ENCODE measurements around the gene CEMIP. TPM values are rescaled to one million over a fixed set of nuclear protein-coding genes. Genes with fewer than 3 reads are reported as not detected.

The CEMIP gene
- total RNA-seq, 1 donor from 2014 or later: 3.7 TPM

- FAIRE-seq (no peak), DNase-seq (ENCODE audit: low spot score in 2 of 2) (peak; percentile 13 to 34)
Observed at GRCh38 chr15:80875568-80876347, 96.6 kb downstream of the CEMIP start.

GRCh38 chr15:80876348-80876674 is 97.1 kb downstream of the CEMIP start:
- FAIRE-seq (no peak), DNase-seq (ENCODE audit: low spot score in 2 of 2) (no peak)

GRCh38 chr15:80878242-80878866 is 99.2 kb downstream of the CEMIP start:
- DNase-seq (ENCODE audit: low spot score in 2 of 2) (no peak), FAIRE-seq (no peak)

- FAIRE-seq: no peak
Observed at GRCh38 chr15:80878867-80879250, 99.7 kb downstream of the CEMIP start.

GRCh38 chr15:80880086-80880485 is 100.9 kb downstream of the CEMIP start:
- no peak for DNase-seq (ENCODE audit: low spot score in 2 of 2)
- no peak for FAIRE-seq

More at GRCh38 chr15:80878867-80879250, 99.7 kb downstream of the CEMIP start:
- DNase-seq (ENCODE audit: low spot score in 2 of 2): no peak

GRCh38 chr15:80883641-80884040 is 104.5 kb downstream of the CEMIP start:
- DNase-seq (ENCODE audit: low spot score in 2 of 2): no peak
- FAIRE-seq: no peak

- FAIRE-seq: no peak
Observed at GRCh38 chr15:80885016-80885579, 105.9 kb downstream of the CEMIP start.

GRCh38 chr15:80887148-80887547 is 108.0 kb downstream of the CEMIP start:
- no peak for FAIRE-seq
- DNase-seq (ENCODE audit: low spot score in 2 of 2): no peak

More at GRCh38 chr15:80885016-80885579, 105.9 kb downstream of the CEMIP start:
- DNase-seq (ENCODE audit: low spot score in 2 of 2): no peak

- DNase-seq (ENCODE audit: low spot score in 2 of 2) (no peak), FAIRE-seq (no peak)
Observed at GRCh38 chr15:80888846-80889245, 109.7 kb downstream of the CEMIP start.

- no peak for FAIRE-seq
- no peak for DNase-seq (ENCODE audit: low spot score in 2 of 2)
Observed at GRCh38 chr15:80890341-80891005, 111.3 kb downstream of the CEMIP start.

- DNase-seq (ENCODE audit: low spot score in 2 of 2) (no peak), FAIRE-seq (no peak)
Observed at GRCh38 chr15:80891006-80891405, 111.8 kb downstream of the CEMIP start.

- FAIRE-seq (no peak), DNase-seq (ENCODE audit: low spot score in 2 of 2) (no peak)
Observed at GRCh38 chr15:80892414-80892813, 113.2 kb downstream of the CEMIP start.

GRCh38 chr15:80893777-80894176 is 114.6 kb downstream of the CEMIP start:
- FAIRE-seq (no peak), DNase-seq (ENCODE audit: low spot score in 2 of 2) (no peak)

- FAIRE-seq: no peak
- no peak for DNase-seq (ENCODE audit: low spot score in 2 of 2)
Observed at GRCh38 chr15:80895091-80895490, 115.9 kb downstream of the CEMIP start.

- DNase-seq (ENCODE audit: low spot score in 2 of 2): no peak
- FAIRE-seq: no peak
Observed at GRCh38 chr15:80895965-80896364, 116.8 kb downstream of the CEMIP start.

- DNase-seq (ENCODE audit: low spot score in 2 of 2): no peak
- no peak for FAIRE-seq
Observed at GRCh38 chr15:80898040-80898439, 118.9 kb downstream of the CEMIP start.

GRCh38 chr15:80902298-80902801 is 123.2 kb downstream of the CEMIP start:
- no peak for DNase-seq (ENCODE audit: low spot score in 2 of 2)
- FAIRE-seq: no peak

GRCh38 chr15:80904998-80905397 is 125.8 kb downstream of the CEMIP start:
- FAIRE-seq (no peak), DNase-seq (ENCODE audit: low spot score in 2 of 2) (no peak)

GRCh38 chr15:80906159-80906766 is 127.1 kb downstream of the CEMIP start:
- FAIRE-seq: no peak
- DNase-seq (ENCODE audit: low spot score in 2 of 2): no peak

GRCh38 chr15:80911821-80912220 is 132.7 kb downstream of the CEMIP start:
- DNase-seq (ENCODE audit: low spot score in 2 of 2) (no peak), FAIRE-seq (no peak)

GRCh38 chr15:80912673-80913072 is 133.5 kb downstream of the CEMIP start:
- DNase-seq (ENCODE audit: low spot score in 2 of 2) (no peak), FAIRE-seq (no peak)

All from frontal cortex (tissue), 4 donors.